OCI-LY3 (cell line): ENCODE data around the gene ADAMTSL4.
"Not testable (repeated sequence)": the region's sequence is repeated elsewhere in the genome, so short reads cannot be mapped to it uniquely, and the experiment has no call there.

Source experiments
- H2AFZ ChIP-seq: fragments of 200-600, 300-600 bp; shearing (Covaris generic); 2 replicates; pipeline ENCODE4 v1.6.0; 2014; ENCODE audit warnings: antibody characterized with exemption, low read depth, low read length
- H3K27ac ChIP-seq: fragments of 200-600, 300-600 bp; sonication (generic); 2 replicates; pipeline ENCODE4 v1.5.1; 2014; ENCODE audit warnings: mild to moderate bottlenecking, low read length, moderate library complexity, mixed read lengths
- H3K27me3 ChIP-seq: fragments of 200-600, 300-600 bp; sonication (generic); 2 replicates; pipeline ENCODE4 v1.6.1; 2014; ENCODE audit warnings: low read depth, low read length, mixed read lengths
- H3K36me3 ChIP-seq: fragments of 200-600, 300-600 bp; sonication (generic); replicated peaks from 2 replicates; pipeline ENCODE3; 2014; ENCODE audit warnings: low read depth, low read length, mixed read lengths
- H3K4me1 ChIP-seq: fragments of 300-600, 200-600 bp; sonication (generic); 2 replicates; pipeline ENCODE4 v1.6.1; 2014; ENCODE audit warnings: low read length, mixed read lengths
- H3K4me2 ChIP-seq: fragments of 200-600, 300-600 bp; sonication (generic); 2 replicates; pipeline ENCODE4 v1.6.1; 2014; ENCODE audit warnings: low read length, mixed read lengths
- H3K4me3 ChIP-seq: fragments of 300-600, 200-600 bp; sonication (generic); 2 replicates; pipeline ENCODE4 v1.5.1; 2014; ENCODE audit warnings: antibody characterized with exemption, mild to moderate bottlenecking, low read length, moderate library complexity
- H3K79me2 ChIP-seq: fragments of 300-600, 200-600 bp; shearing (Covaris generic); 2 replicates; pipeline ENCODE4 v1.6.1; 2014; ENCODE audit warnings: mild to moderate bottlenecking, low read length, mixed read lengths
- H3K9ac ChIP-seq: fragments of 300-600, 200-600 bp; shearing (Covaris generic); 2 replicates; pipeline ENCODE4 v1.6.0; 2014; ENCODE audit warnings: mild to moderate bottlenecking, low read length, moderate library complexity
- H3K9me3 ChIP-seq: fragments of 200-600, 300-600 bp; shearing (Covaris generic); 2 replicates; pipeline ENCODE4 v1.6.1; 2014; ENCODE audit warnings: low read length, mixed read lengths; ENCODE audit not compliant: insufficient read depth
- H4K20me1 ChIP-seq: fragments of 200-600, 300-600 bp; sonication (generic); 2 replicates; pipeline ENCODE4 v1.6.1; 2016; ENCODE audit warnings: low read length, mixed read lengths; ENCODE audit not compliant: insufficient read depth
- EZH2phosphoT487 ChIP-seq: fragments of 200-600 bp; shearing (Covaris generic); IDR thresholded peaks from 2 replicates; pipeline ENCODE4 v1.6.1; 2018; ENCODE audit warnings: antibody characterized with exemption, mixed run types, low read depth
- TF ChIP-seq, protein P1 (sequence below): fragments of 200-600, 300-600 bp; sonication (generic); IDR thresholded peaks from 2 replicates; pipeline ENCODE4 v1.5.1; 2014; ENCODE audit warnings: antibody characterized with exemption, low read length, low read depth

ADAMTSL4 gene

GRCh38 chr1:150567717-150568593, 18.7 kb downstream of the ADAMTSL4 start:
- no peak overlapping the region for H2AFZ ChIP-seq
- H3K4me3 ChIP-seq = peak overlapping the region; percentile 72
- H3K36me3 ChIP-seq = peaks cover 24% of the 10 kb centered on the region
- H4K20me1 ChIP-seq = peaks cover 13% of the 10 kb centered on the region
- H3K9ac ChIP-seq = peak overlapping the region; percentile 71
- H3K4me2 ChIP-seq = peak overlapping the region; percentile 95
- no peaks in the 10 kb centered on the region for H3K9me3 ChIP-seq
- H3K79me2 ChIP-seq = peaks cover 86% of the 10 kb centered on the region
- TF ChIP-seq, protein P1, sequence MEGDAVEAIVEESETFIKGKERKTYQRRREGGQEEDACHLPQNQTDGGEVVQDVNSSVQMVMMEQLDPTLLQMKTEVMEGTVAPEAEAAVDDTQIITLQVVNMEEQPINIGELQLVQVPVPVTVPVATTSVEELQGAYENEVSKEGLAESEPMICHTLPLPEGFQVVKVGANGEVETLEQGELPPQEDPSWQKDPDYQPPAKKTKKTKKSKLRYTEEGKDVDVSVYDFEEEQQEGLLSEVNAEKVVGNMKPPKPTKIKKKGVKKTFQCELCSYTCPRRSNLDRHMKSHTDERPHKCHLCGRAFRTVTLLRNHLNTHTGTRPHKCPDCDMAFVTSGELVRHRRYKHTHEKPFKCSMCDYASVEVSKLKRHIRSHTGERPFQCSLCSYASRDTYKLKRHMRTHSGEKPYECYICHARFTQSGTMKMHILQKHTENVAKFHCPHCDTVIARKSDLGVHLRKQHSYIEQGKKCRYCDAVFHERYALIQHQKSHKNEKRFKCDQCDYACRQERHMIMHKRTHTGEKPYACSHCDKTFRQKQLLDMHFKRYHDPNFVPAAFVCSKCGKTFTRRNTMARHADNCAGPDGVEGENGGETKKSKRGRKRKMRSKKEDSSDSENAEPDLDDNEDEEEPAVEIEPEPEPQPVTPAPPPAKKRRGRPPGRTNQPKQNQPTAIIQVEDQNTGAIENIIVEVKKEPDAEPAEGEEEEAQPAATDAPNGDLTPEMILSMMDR = no peak
- no peak for TF ChIP-seq EZH2phosphoT487
- H3K27ac ChIP-seq = peak overlapping the region; percentile 97
- no peaks in the 10 kb centered on the region for H3K27me3 ChIP-seq
- peaks cover 90% of the 10 kb centered on the region for H3K4me1 ChIP-seq

DNA sequence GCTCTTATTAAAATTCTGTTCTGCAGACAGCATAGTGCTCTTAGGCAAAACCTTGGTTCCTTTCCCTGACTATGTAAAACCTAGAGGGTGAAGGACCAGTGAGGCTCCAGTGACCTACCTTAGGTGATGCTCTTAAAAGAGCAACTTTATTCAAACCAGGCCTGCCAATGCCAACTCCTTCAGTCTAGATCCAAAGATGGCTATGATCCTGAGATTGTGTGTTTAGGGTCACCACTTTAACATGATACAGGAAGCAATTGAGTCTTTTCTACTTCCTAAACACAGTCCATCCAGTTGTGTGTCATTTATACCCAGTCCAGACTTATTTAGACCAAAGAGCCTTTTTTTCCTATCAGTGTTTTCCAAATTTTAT, 19.4 kb downstream of the ADAMTSL4 start:
- Histone ChIP-seq H3K27me3 (no peaks in the 10 kb centered on the region), H4K20me1 (peaks cover 19% of the 10 kb centered on the region), H3K9ac (peak overlapping the region; percentile 71), H3K79me2 (peaks cover 91% of the 10 kb centered on the region), H3K4me2 (peak overlapping the region; percentile 95), H3K4me3 (peak overlapping the region; percentile 72), H3K27ac (peak overlapping the region; percentile 97), H3K9me3 (no peaks in the 10 kb centered on the region), H3K36me3 (peaks cover 30% of the 10 kb centered on the region), H3K4me1 (peaks cover 90% of the 10 kb centered on the region), H2AFZ (no peak overlapping the region)
- no peak for TF ChIP-seq EZH2phosphoT487
- TF ChIP-seq, protein P1 = no peak

DNA sequence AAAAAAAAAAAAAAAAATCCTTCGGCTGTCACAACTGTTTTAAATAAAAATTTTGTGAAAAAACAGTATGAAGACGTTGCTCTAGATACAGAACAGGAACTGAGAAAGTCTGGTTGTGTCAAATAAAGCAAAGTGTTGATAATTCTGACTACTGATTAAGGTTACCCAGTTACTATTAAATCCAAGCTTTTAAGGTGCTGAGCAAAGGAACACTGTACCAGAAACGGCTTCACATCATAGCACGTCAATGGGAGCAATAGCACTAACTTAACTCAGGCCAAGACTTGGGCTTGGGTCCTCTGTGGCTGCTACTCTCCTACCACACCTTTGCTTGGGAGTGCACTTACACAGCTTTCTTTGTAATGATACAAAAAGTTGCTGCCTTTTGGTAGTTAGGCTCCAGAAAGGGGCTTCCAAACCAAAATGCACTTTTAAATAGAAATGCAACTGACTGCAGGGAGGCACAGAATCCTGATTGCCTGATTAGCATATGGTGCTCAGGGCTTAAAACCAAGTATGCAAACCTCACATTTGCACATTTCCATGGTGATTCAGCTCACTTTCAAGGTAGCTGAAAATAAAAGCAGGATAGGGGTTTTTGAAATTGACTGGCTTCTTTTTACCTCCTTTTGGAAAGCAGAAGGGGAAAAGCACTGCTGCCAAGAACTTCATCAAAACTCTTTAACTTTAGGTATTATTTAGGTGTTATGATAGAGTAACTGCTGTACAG, 23.9 kb downstream of the ADAMTSL4 start:
- no peak for TF ChIP-seq EZH2phosphoT487
- TF ChIP-seq, protein P1 = no peak
- Histone ChIP-seq H3K9me3 (no peaks in the 10 kb centered on the region), H3K4me3 (peak overlapping the region; percentile 43), H3K4me1 (peaks cover 78% of the 10 kb centered on the region), H3K9ac (peak overlapping the region; percentile 34), H3K27ac (peak overlapping the region; percentile 89), H4K20me1 (peaks cover 61% of the 10 kb centered on the region), H3K4me2 (peak overlapping the region; percentile 94), H2AFZ (no peak overlapping the region), H3K36me3 (peaks cover 70% of the 10 kb centered on the region), H3K79me2 (peaks cover 99% of the 10 kb centered on the region), H3K27me3 (no peaks in the 10 kb centered on the region)

DNA sequence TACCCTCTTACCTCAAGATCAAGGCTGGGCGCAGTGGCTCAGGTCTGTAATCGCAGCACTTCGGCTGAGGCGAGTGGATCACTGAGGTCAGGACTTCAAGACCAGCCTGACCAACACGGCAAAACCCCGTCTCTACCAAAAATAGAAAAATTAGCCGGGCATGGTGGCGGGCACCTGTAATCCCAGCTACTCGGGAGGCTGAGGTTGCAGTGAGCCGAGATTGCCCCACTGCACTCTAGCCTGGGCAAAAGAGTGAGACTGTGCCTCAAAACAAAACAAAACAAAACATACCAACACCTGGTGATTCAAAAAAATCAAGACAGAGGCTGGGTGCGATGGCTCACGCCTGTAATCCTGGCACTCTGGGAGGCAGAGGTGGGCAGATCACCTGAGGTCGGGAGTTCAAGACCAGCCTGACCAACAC, 24.5 kb downstream of the ADAMTSL4 start:
- Histone ChIP-seq H3K79me2 (peaks cover 99% of the 10 kb centered on the region), H3K4me3 (peak overlapping the region; percentile 43), H3K4me2 (peak overlapping the region; percentile 94), H3K36me3 (peaks cover 76% of the 10 kb centered on the region), H3K4me1 (peaks cover 73% of the 10 kb centered on the region), H3K9ac (peak overlapping the region; percentile 34), H4K20me1 (peaks cover 67% of the 10 kb centered on the region), H3K27ac (peak overlapping the region; percentile 89)
- H2AFZ ChIP-seq, H3K27me3 ChIP-seq, H3K9me3 ChIP-seq: not testable (repeated sequence)
